Uterus (tissue), 2 donors: ENCODE data around the gene HDC.

Experiments used
- CTCF ChIP-seq, 4 experiments: fragments of 200-600 bp in 2 of 4; fragments of 450-650 bp in 2 of 4; sonication (generic) in 2 of 4; IDR thresholded peaks; one replicate each; pipeline ENCODE4 v1.5.1; 2016 to 2019; ENCODE audit warnings: antibody characterized with exemption in 4 of 4, mild to moderate bottlenecking in 2 of 4, moderate library complexity in 1 of 4
- POLR2A ChIP-seq, 2 donors: fragments of 450-650 bp; IDR thresholded peaks; one replicate each; pipeline ENCODE4 v1.6.1; 2016; ENCODE audit warnings: antibody characterized with exemption in 2 of 2, mild to moderate bottlenecking in 1 of 2, moderate library complexity in 1 of 2

GRCh38 chr15:50250760-50251394 is 14.6 kb downstream of the HDC start:
- no peak for TF ChIP-seq CTCF (IDR thresholded peaks at IDR 0.05)
- no peak for TF ChIP-seq POLR2A (IDR thresholded peaks at IDR 0.05)
